ENCODE data around the gene SDHC. TPM values are rescaled to one million over a fixed set of nuclear protein-coding genes. Genes with fewer than 3 reads are reported as not detected.

SDHC gene
- total and polyA plus RNA-seq, 2 of the 13 experiments (the other 11 are each of a cell fraction or from before 2014, with no cell fraction given), result 27.1 to 229 TPM

- TF ChIP-seq ZNF703 (CRISPR knock-in tag; IDR thresholded peaks at IDR 0.05; ENCODE audit: borderline replicate concordance), result peak; percentile 70; the same call in 1 of the 2 replicates
- TF ChIP-seq ZNF770 (CRISPR knock-in tag; IDR thresholded peaks at IDR 0.05), result no peak; the same call in 1 of the 2 replicates
- TF ChIP-seq NKX3-1 (CRISPR knock-in tag; IDR thresholded peaks at IDR 0.05), result no peak
- TF ChIP-seq ZNF431 (CRISPR knock-in tag; IDR thresholded peaks at IDR 0.05; ENCODE audit: borderline replicate concordance, low read depth), result no peak
- TF ChIP-seq GTF3A (CRISPR knock-in tag; conservative IDR thresholded peaks at IDR 0.05), result peak; percentile 39; the same call in 1 of the 2 replicates
- no peak for TF ChIP-seq ZNF619 (CRISPR knock-in tag; IDR thresholded peaks at IDR 0.05)
- TF ChIP-seq SMAD1 (CRISPR knock-in tag; IDR thresholded peaks at IDR 0.05; ENCODE audit: borderline replicate concordance, low read depth), result peak; percentile 19; the same call in 1 of the 2 replicates
- 0 out of 2 replicates have a peak, but pooled peaks have one; percentile 66 for TF ChIP-seq ZSCAN20 (CRISPR knock-in tag; IDR thresholded peaks at IDR 0.05; ENCODE audit: borderline replicate concordance)
- TF ChIP-seq EEA1 (CRISPR knock-in tag; IDR thresholded peaks at IDR 0.05; ENCODE audit: borderline replicate concordance), result no peak
- peak; percentile 96 for TF ChIP-seq SSRP1 (CRISPR knock-in tag; IDR thresholded peaks at IDR 0.05)
- no peak for TF ChIP-seq ZNF296 (CRISPR knock-in tag; conservative IDR thresholded peaks at IDR 0.05)
- no peak for TF ChIP-seq ZNF670 (CRISPR knock-in tag; IDR thresholded peaks at IDR 0.05; ENCODE audit: borderline replicate concordance)
- no peak for TF ChIP-seq MBNL3 (CRISPR knock-in tag; conservative IDR thresholded peaks at IDR 0.05)
- TF ChIP-seq ZNF180 (CRISPR knock-in tag; IDR thresholded peaks at IDR 0.05; ENCODE audit: borderline replicate concordance, low read depth), result peak; percentile 80; the same call in 1 of the 2 replicates
- peak; percentile 37 for TF ChIP-seq ZNF18 (CRISPR knock-in tag; IDR thresholded peaks at IDR 0.05; ENCODE audit: insufficient replicate concordance)
- 0 out of 2 replicates have a peak, but pooled peaks have one; percentile 36 for TF ChIP-seq RBAK (CRISPR knock-in tag; IDR thresholded peaks at IDR 0.05)
- peak; percentile 87; the same call in 1 of the 2 replicates for TF ChIP-seq ZBTB8A (CRISPR knock-in tag; IDR thresholded peaks at IDR 0.05; ENCODE audit: borderline replicate concordance, low read depth)
- TF ChIP-seq ZBTB20 (CRISPR knock-in tag; IDR thresholded peaks at IDR 0.05; ENCODE audit: borderline replicate concordance, low read depth), result peak; percentile 31; the same call in 1 of the 2 replicates
- TF ChIP-seq MTA1 (CRISPR knock-in tag; IDR thresholded peaks at IDR 0.05; ENCODE audit: borderline replicate concordance), result 0 out of 2 replicates have a peak, but pooled peaks have one; percentile 29
- TF ChIP-seq ZNF704 (CRISPR knock-in tag; IDR thresholded peaks at IDR 0.05; ENCODE audit: borderline replicate concordance), result peak; percentile 61; the same call in 1 of the 2 replicates
- no peak for TF ChIP-seq ZC3H4 (CRISPR knock-in tag; IDR thresholded peaks at IDR 0.05; ENCODE audit: borderline replicate concordance)
- peak; percentile 78 for TF ChIP-seq CREB1 (IDR thresholded peaks at IDR 0.05)
- peak; percentile 95 for TF ChIP-seq CREB1 (CRISPR knock-in tag; IDR thresholded peaks at IDR 0.05)
- peak; percentile 52; the same call in 1 of the 2 replicates for TF ChIP-seq TGIF2 (CRISPR knock-in tag; IDR thresholded peaks at IDR 0.05)
Measured at GRCh38 chr1:161399257-161399998, 85.2 kb downstream of the SDHC start (continued).
